VCaP (cell line): Measurements from ENCODE around the gene DCAF8L1.
"Not testable (repeated sequence)": the region's sequence is repeated elsewhere in the genome, so short reads cannot be mapped to it uniquely, and the experiment has no call there.

Experiments
- H3K27ac ChIP-seq: fragments of 450-650 bp; 2 replicates; pipeline ENCODE4 v1.5.1; 2017
- TF ChIP-seq, protein P1 (sequence below): fragments of 450-650 bp; conservative IDR thresholded peaks from 2 replicates; pipeline ENCODE4 v1.5.1; 2017; ENCODE audit warnings: mild to moderate bottlenecking, moderate library complexity

The DCAF8L1 gene

DNA sequence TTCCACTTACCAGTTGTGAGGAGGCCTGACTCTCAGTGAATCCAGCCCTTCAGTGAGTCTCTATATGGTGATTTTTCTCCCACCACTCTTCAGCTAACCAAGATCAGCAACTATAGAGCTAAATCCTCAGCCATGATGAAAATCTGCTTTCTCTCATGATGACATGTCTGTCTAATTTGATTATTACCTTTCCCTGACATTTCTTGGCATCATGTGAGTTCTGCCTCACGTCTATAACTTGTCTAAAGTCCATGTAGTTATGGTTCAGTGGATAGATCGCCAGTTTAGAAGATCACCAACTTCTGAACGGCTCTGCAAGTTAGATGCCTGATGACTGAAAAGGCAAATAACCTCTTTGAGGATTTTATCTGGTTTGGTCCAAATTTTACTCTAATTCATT lies 14.9 kb upstream of the DCAF8L1 start:
- no peak overlapping the region for H3K27ac ChIP-seq
- TF ChIP-seq, protein P1, sequence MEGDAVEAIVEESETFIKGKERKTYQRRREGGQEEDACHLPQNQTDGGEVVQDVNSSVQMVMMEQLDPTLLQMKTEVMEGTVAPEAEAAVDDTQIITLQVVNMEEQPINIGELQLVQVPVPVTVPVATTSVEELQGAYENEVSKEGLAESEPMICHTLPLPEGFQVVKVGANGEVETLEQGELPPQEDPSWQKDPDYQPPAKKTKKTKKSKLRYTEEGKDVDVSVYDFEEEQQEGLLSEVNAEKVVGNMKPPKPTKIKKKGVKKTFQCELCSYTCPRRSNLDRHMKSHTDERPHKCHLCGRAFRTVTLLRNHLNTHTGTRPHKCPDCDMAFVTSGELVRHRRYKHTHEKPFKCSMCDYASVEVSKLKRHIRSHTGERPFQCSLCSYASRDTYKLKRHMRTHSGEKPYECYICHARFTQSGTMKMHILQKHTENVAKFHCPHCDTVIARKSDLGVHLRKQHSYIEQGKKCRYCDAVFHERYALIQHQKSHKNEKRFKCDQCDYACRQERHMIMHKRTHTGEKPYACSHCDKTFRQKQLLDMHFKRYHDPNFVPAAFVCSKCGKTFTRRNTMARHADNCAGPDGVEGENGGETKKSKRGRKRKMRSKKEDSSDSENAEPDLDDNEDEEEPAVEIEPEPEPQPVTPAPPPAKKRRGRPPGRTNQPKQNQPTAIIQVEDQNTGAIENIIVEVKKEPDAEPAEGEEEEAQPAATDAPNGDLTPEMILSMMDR: no peak

DNA sequence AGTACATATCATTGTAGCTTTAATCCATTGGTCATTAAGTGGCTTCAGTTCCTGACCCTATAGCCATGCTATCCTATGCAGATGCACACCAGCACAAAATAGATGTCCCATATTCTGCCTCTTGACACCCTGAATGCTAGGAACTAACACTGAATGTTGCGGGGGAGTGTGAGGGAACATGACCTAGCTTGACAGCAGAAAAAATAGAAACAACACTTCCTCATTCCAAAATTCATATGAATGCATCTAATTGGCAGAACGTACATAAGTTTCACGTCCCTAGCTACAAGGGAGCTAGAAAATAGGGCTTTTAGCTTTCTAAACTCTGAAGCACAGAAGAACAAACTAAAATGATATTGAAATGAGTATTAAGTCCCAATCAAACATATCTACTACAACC lies 14.4 kb upstream of the DCAF8L1 start:
- H3K27ac ChIP-seq: no peak overlapping the region
- TF ChIP-seq, protein P1: no peak

DNA sequence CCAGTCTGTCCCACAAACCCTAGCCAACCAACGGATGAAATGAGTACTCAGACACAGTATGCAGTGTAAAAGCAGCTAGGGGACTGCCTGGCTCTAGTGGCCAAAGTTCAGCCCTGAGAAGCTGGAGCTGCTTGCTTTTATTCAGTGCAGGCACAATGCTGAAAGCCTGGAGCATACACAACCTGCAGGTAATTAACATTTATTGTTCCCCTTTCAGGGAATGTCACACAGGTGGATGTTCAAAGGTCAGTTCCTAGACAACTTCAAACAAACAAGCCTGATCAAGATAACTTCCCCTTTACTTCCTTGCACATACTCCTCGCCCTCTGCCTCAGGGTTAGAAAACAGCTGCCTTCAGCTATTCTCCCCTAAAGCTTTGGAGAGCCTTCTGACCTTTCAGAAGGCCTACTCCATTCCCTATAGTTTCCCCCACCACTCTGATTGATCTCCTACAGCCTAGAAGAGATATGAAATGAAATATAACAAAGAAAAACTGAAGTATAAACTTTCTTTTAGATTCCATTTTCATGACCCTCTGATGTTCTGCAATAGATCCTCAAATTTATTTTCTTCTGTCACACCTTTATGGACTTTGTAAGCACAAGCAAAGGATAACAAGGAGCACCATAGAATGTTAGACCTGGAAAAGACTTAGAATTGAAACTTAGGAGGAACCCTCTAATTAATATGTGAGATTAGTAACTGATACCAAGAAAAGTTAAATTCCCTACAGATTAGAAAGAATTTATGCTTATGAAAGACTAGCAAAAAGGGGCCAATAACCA lies 6.8 kb upstream of the DCAF8L1 start:
- TF ChIP-seq, protein P1: no peak
- H3K27ac ChIP-seq: no peak overlapping the region

DNA sequence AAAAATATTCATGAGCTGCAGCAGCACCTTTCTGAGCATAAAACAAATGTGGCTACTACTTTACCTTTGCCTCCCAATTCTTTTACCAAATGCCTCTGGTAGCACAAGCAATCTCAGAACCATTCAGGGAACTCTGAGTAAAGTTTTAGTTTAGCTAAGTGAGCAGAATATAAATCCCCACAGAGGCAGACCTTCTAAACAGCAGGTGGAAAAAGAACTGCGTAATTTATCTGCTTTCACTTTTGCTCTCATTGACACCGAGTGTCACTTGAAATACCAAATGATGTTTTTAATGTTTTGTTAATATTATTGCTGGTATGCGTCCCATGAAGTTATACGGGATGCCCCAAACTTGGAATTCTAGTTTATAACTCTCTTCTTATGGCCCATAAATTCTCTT lies 4.3 kb downstream of the DCAF8L1 start:
- H3K27ac ChIP-seq: not testable (repeated sequence)

DNA sequence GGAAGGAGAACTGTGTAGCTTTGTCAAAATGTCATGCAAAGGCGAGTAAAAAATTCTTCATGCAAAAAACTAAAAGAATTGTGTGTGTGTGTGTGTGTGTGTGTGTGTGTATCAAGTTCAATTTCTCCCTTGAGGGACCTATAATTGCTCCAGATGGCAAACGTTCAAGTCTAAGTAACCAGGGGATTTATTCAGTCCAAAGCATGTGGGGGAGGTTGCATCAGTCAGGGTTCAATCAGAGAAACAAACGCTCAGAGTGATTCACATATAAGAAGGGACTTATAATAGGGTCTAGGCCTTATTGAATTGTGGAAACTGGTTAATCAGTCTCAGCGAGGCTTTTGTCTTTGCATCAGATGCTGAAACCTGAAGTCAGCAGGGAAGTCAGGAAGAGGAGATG lies 5.0 kb downstream of the DCAF8L1 start:
- no peak overlapping the region for H3K27ac ChIP-seq
- TF ChIP-seq, protein P1: no peak

DNA sequence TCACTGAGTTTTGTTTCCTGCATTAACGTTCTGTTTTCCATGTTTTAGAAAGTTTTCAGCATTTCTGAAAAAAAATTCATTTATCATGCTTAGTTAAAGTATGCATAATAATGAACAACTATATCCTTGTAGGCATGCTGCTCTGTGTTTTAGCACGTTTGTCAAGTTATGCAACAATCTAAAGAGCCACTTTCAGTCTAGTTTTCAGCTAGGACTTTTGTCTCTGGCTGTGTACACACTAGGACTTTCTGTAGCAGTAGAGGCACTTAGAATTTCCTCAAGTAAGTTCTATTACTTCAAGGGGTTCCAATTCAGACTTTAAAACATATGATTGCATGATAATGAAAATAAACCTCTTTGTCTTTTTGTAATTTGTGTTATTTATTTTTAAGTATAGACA lies 12.4 kb downstream of the DCAF8L1 start:
- TF ChIP-seq, protein P1: no peak
- no peak overlapping the region for H3K27ac ChIP-seq

DNA sequence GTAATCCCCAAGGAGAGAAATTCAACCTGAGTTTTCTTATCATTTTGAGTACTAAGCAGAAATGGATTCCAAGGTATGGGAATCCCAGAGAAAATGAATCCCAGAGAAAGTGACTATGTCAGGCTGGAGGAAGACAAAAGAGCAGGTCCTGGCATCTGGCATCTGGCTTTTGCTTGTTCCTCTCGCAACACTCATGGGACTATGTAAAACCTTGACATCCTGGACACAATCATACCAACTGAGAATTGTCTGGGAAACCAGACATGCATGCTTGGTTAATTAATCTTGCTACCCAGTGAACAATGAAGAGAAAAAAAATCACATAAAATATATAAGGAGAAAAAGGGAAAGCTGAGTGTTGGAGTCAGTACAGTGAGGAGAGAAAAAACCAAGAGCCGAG lies 12.9 kb downstream of the DCAF8L1 start:
- H3K27ac ChIP-seq: no peak overlapping the region

DNA sequence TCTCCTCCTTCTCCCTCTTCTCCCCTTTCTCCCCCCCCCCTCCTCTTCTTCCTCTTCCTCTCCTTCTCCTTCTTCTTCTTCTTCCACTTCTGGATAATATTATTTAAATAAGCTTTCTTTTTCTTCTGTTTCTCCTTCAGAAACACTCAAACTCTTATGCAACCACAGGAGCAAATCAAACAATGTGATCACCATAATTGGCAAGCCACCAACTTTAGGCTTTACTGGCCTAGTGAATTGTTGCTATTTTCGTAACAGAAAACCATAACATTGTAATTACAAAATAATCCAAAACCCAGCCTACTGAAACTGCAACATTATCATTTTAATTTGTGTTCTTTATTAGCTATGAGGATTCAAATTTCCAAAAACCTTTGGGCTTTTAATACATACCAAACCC lies 14.3 kb downstream of the DCAF8L1 start:
- TF ChIP-seq, protein P1: no peak
- H3K27ac ChIP-seq: no peak overlapping the region

More for the DNA sequence above, 12.9 kb downstream of the DCAF8L1 start:
- TF ChIP-seq, protein P1: no peak
